Panc1 (cell line): Measurements from ENCODE around the gene MAD1L1. TPM values are rescaled to one million over a fixed set of nuclear protein-coding genes. Genes with fewer than 3 reads are reported as not detected.

Source experiments
- ATAC-seq: fragments of 200-7000 bp; cut with Tn5 transposase; 2 replicates; pipeline ENCODE4 v1.9.1; 2020; ENCODE audit warnings: mild to moderate bottlenecking, moderate library complexity
- BruUV-seq: library from RNA; stranded (reverse); fragments of 400-500 nt; replicated peaks from 2 replicates; lab custom pipeline; 2021; lab: Mats Ljungman, UMichigan
- CTCF ChIA-PET: fragments of 300-600 bp; sonication (Branson Sonifier 250); formaldehyde crosslinking; loops from one replicate; lab custom pipeline; 2022; ENCODE audit warnings: antibody characterized with exemption; lab: Charles Lee
- POLR2A ChIA-PET: fragments of 300-600 bp; sonication (Branson Sonifier 250); formaldehyde crosslinking; loops from one replicate; lab custom pipeline; 2022; ENCODE audit warnings: antibody characterized with exemption; lab: Charles Lee
- DNase-seq: peaks from one replicate; pipeline ENCODE4 v3.0.0-alpha.2; 2010; ENCODE audit warnings: low read depth, low spot score
- H3K27ac ChIP-seq: 2 replicates; pipeline ENCODE4 v1.5.1; 2011; ENCODE audit warnings: mild to moderate bottlenecking, low read length, inconsistent platforms
- H3K27me3 ChIP-seq: fragments of 200-500 bp; sonication (Bioruptor generic); 2 replicates; pipeline ENCODE4 v1.6.0; 2014; ENCODE audit warnings: low read length, inconsistent platforms; ENCODE audit not compliant: control insufficient read depth, insufficient read depth
- H3K36me3 ChIP-seq: fragments of 200-500 bp; sonication (Bioruptor generic); 2 replicates; pipeline ENCODE4 v1.5.1; 2014; ENCODE audit warnings: inconsistent platforms, mild to moderate bottlenecking, low read length, moderate library complexity; ENCODE audit not compliant: control insufficient read depth, insufficient read depth
- H3K4me1 ChIP-seq: 2 replicates; pipeline ENCODE4 v1.5.1; 2011; ENCODE audit warnings: inconsistent platforms, mild to moderate bottlenecking, low read length, moderate library complexity; ENCODE audit not compliant: control insufficient read depth, insufficient read depth
- H3K4me3 ChIP-seq, 2 experiments: 2 replicates each; pipeline ENCODE4 v1.5.1; 2011 to 2012; ENCODE audit warnings: low read depth in 2 of 2, low read length in 2 of 2, mild to moderate bottlenecking in 2 of 2, inconsistent platforms in 1 of 2, moderate library complexity in 1 of 2
- H3K9me3 ChIP-seq: fragments of 200-500 bp; sonication (Bioruptor generic); 2 replicates; pipeline ENCODE4 v1.5.1; 2014; ENCODE audit warnings: low read depth, mild to moderate bottlenecking, inconsistent platforms, low read length, moderate library complexity; ENCODE audit not compliant: control insufficient read depth, insufficient read depth
- CTCF ChIP-seq: fragments of 450-650 bp; IDR thresholded peaks from 2 replicates; pipeline ENCODE4 v1.5.1; 2017; ENCODE audit warnings: mild to moderate bottlenecking
- POLR2AphosphoS5 ChIP-seq: IDR thresholded peaks from 2 replicates; pipeline ENCODE4 v1.6.1; 2012; ENCODE audit warnings: mild to moderate bottlenecking, low read depth, low read length, moderate library complexity
- REST ChIP-seq, 2 experiments: IDR thresholded peaks; 2 replicates each; pipeline ENCODE4 v1.6.1; 2011 to 2012; ENCODE audit warnings: low read depth in 2 of 2, control low read depth in 1 of 2, low read length in 1 of 2, mild to moderate bottlenecking in 1 of 2, moderate library complexity in 1 of 2; ENCODE audit not compliant: insufficient read depth in 1 of 2
- SIN3A ChIP-seq: IDR thresholded peaks from 2 replicates; pipeline ENCODE4 v1.6.1; 2012; ENCODE audit warnings: low read depth, mild to moderate bottlenecking, low read length, moderate library complexity, borderline replicate concordance; ENCODE audit not compliant: insufficient read depth
- TCF7L2 ChIP-seq: IDR thresholded peaks from 2 replicates; pipeline ENCODE4 v1.6.1; 2011; ENCODE audit warnings: mild to moderate bottlenecking, low read depth, low read length, inconsistent platforms
- in situ Hi-C: cut with HindIII; loops from 2 replicates; pipeline ENCODE4 v1.10.0; 2016; ENCODE audit warnings: low sequenced_read_pairs, low pct_unique_long_range_greater_than_20kb
- intact Hi-C: fragments of 100-400 bp; cut with micrococcal nuclease; formaldehyde crosslinking; loops from one replicate; pipeline ENCODE4 v1.10.0; 2022; ENCODE audit not compliant: unreplicated experiment
- total RNA-seq: library from RNA; stranded (reverse); gene quantifications from one replicate; pipeline ENCODE4 v1.2.1, GENCODE V29; 2021; ENCODE audit not compliant: unreplicated experiment

The MAD1L1 gene
- total RNA-seq, 1 experiment from 2014 or later: 70.8 TPM

GRCh38 chr7:2165610-2166594 lies 66.8 kb downstream of the MAD1L1 start:
- BruUV-seq: no TSS peak
- Histone ChIP-seq H3K27me3 (no peaks in the 10 kb centered on the region), H3K4me3 (no peak overlapping the region), H3K36me3 (no peaks in the 10 kb centered on the region), H3K27ac (no peak overlapping the region), H3K9me3 (no peaks in the 10 kb centered on the region), H3K4me1 (0 out of 2 replicates have a peak, but pooled peaks cover 3% of the 10 kb centered on the region)
- no peak for DNase-seq
- intact Hi-C loops: no loop called here
- in situ Hi-C loops: no loop called here
- POLR2A ChIA-PET: interaction anchor here (0.6 kb wide), 1 partner anchor 23 kb away, joined by 3 read pairs; no protein-coding TSS in a partner anchor
- TF ChIP-seq CTCF (no peak), SIN3A (no peak), REST (IDR thresholded peaks at IDR 0.05; ENCODE audit: insufficient read depth in 1 of 2, low read depth in 2 of 2, low read length in 1 of 2) (no peak), TCF7L2 (no peak), POLR2AphosphoS5 (no peak)
- ATAC-seq: no peak
- CTCF ChIA-PET: no interaction called here

GRCh38 chr7:2165239-2165609 lies 67.5 kb downstream of the MAD1L1 start:
- no peak overlapping the region for H3K4me3 ChIP-seq
- no peak overlapping the region for H3K27ac ChIP-seq
- DNase-seq (no peak), ATAC-seq (no peak)
- in situ Hi-C loops: no loop called here
- H3K9me3 ChIP-seq: no peaks in the 10 kb centered on the region
- intact Hi-C loops: no loop called here
- ChIA-PET CTCF (no interaction called here), POLR2A (interaction anchor here (0.6 kb wide), 2 partner anchors 13 to 24 kb away, joined by 3 read pairs; no protein-coding TSS in a partner anchor)
- no peaks in the 10 kb centered on the region for H3K36me3 ChIP-seq
- H3K4me1 ChIP-seq: 0 out of 2 replicates have a peak, but pooled peaks cover 3% of the 10 kb centered on the region
- TF ChIP-seq SIN3A (no peak), TCF7L2 (no peak), CTCF (no peak), POLR2AphosphoS5 (no peak)
- H3K27me3 ChIP-seq: no peaks in the 10 kb centered on the region
- no TSS peak for BruUV-seq
